ENCODE measurements around the gene CCDC142.

CCDC142 gene

DNA sequence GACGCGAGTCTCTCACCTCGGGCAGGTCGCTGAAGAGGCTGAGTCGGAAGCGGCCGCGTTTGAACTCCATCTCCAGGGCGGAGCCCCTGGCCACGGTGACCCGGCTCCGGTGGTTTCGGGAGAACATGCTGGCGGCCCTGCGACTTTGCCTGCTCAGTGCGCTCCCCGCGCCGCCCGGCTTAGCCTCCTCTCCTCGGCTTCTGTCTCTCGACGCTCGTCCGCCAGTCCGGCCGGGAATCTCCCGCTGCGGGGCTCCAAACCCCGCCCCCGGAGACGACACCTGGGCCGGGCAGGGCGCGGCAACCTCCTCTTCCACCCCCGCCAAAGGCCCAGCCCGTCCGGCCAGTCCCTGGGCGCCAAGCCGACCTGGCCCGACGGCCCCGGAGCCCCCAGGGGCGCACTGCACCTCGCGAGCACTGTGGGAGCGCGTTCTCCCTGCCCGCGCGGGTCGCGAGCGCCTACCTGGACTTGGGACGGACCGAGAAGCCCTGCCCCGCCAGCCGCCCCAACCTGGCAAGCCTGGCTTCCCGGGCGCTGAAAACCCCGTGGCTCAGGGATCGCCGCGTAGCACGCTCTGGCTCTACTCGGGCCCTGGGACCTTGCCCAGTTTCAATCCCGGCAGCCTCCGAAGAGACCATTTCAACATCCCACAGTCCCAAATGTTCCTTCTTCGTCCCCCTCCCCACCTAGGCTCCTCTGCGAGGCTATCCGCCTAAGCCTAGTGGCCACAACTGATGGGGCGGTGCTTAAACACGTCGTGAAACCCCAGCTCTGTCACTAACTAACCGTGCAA, 40.9 kb downstream of the CCDC142 start, which contains the start of gene RTKN:
RTKN (minus strand) TSS at position 248 of the 793 bp plus-strand sequence; CDS start at position 127, 121 bp downstream.
- DNase-seq (ENCODE audit: low spot score) = peak; percentile 72

DNA sequence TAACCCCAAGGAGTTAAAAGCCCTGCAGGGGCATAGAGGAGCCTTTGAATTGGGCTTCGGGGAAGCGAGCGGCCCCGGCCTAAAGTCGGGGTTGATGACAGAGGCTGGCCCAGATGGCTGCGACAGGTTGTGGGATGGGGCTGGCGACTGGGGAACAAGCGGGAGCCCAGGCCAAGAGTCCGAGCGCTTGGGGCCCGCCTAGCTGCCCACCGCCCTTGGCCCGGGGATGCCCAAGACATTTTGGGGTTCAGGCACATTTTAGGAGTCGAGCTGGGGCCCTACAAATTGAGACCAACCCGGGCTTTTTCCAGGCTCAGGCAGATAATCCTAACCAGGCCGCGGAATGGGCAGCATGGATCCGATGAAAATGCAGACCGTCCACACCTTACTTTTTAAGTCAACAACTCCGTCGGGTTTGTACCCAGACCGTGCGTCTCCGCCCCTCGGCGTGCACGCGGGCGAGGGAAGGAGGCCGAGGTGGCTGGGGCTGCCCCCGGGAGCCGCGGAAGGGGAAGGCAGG, 41.6 kb downstream of the CCDC142 start:
- no peak for DNase-seq (ENCODE audit: low spot score)

DNA sequence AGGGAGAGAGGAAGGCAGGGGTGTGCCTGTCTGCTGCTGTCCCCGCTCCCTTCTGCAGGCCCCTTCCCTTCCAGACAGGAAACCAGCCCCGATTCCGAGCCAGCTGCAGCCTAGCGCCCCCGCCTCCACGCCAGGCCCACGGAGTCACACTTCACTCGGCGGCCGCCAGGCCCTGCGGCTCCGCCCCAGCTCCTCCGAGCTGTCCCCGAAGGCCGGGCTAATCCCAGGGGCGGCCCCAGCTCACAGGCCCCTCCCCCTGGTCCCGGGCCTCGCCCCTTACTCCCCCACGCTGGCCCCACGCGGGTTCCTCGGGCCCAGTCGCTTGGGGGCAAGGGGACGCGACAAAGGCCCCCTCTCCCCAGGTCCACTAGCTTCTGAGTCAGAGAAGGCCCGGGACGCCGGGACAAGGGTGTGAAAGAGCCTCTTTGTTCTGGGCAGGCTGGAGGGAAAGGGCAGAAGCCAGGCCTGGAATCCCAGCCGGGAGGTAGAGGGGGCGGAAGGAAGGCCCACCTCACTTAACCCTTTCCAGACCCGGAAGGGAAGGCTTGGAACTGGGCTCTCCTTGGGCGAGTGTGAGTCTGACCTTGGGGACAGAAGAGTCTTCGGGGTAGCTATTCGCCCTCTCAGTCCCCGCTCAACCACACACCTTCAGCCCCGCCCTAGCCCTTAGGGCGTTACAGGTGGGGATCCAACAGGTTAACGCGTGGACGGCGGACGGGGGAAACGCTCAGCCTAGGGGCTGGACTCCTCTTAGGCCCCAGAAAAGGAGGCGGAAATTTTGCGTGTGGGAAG, 42.2 kb downstream of the CCDC142 start:
- DNase-seq (ENCODE audit: low spot score) = peak; percentile 94

DNA sequence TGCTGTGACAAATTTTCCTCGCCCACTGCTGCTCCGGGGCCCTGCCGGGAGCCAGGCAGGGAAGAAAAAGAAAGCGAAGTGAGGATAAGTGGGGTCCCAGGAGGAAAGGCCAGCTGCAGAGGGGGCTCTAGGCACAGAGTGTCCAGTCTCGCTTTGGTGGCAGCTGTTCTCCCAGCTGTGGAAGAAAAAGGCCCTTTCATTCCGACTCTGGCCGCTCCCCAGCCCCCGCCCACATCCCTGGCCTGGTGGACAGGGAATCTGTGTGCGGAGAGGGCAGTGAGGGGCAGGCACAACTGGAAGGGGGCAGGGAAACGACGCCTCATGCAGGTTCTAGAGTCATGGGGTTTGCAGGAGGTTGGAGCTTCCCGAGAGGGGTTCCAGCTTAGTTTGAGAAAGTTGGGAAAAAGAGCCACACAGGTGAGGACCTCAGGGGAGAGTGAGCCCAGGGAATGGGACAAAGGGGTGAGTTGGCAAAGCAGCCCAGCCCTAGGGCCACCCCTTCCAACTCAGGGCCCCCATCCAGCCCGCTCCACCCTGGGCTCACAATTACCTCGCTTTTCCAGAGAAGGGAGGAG, 42.9 kb downstream of the CCDC142 start:
- no peak for DNase-seq (ENCODE audit: low spot score)

DNA sequence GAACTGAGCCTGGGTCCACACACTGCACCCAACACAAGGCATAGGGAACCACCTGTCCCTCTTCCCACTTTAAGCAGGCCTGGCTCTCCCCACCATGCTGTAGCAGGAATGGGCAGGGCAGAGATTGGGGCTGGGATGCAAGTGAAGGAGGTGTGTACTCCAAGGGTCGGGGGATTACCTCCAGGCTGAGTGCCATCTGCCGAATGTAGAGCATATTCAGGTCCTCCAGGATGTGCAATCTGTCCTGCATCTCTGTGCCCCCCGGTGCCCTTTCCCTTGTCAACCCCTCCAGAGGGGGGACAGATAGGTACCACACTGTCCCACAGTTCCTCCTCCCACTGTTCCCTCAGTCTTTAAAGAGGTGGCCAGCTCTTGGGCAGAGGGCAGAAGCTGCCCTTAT, 43.4 kb downstream of the CCDC142 start:
- DNase-seq (ENCODE audit: low spot score) = no peak

DNA sequence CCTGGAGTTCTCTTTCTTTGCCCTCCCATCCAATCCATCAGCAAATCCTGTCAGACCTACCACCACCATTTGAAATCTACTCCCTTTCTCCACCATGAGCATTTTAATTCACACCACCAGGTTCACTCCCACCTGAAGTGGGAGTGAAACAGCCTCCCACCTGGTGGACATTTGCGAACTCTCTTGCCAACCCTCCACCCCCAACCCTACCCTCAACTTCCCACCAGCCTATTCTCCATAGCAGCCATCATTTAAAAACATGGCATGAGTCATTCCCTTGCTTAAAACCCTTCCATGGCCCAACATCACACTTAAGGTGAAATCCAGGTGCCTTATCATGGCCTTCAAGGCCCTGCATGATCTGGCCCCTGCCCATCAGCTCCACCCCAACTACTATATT, 44.5 kb downstream of the CCDC142 start:
- DNase-seq (ENCODE audit: low spot score) = no peak

DNA sequence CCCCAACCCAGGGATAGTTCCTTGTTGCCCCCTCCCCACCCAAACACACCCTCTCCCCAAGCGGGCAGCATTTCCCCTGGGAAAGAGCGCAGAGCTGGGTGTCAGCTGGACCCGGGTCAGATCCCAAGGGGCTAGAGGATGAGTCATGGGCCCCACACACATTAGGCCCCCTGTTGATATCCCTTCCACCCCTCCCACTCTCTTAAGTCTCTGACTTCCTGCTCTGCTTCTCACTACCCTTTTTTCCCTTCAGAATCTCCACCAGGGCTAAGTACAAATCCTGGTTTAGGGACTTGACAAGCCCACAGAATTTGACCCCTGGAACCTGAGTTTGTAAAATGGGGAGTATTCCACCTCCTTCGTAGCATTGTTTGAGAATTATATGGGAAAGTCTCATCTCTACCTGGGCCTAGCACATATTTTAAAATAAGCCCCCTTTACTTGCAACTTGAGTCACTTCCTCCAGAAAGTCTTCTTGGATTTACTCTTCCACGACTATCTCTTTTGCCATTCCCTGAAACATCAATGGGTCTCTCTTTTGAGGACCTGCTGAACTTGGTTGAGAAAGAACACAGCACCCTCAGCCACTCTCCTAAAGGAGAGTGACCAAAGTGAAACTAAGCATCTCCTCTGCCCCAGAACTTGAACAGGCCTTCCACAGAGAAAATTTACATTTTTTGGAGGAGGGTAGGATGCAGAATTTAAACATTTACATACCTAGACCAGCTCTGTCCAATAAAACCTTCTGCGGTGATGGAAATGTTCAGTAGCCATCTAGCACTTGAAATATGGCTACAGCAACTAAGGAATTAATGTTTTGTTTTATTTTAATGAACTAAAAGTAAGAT, 45.7 kb downstream of the CCDC142 start:
- DNase-seq (ENCODE audit: low spot score) = no peak

DNA sequence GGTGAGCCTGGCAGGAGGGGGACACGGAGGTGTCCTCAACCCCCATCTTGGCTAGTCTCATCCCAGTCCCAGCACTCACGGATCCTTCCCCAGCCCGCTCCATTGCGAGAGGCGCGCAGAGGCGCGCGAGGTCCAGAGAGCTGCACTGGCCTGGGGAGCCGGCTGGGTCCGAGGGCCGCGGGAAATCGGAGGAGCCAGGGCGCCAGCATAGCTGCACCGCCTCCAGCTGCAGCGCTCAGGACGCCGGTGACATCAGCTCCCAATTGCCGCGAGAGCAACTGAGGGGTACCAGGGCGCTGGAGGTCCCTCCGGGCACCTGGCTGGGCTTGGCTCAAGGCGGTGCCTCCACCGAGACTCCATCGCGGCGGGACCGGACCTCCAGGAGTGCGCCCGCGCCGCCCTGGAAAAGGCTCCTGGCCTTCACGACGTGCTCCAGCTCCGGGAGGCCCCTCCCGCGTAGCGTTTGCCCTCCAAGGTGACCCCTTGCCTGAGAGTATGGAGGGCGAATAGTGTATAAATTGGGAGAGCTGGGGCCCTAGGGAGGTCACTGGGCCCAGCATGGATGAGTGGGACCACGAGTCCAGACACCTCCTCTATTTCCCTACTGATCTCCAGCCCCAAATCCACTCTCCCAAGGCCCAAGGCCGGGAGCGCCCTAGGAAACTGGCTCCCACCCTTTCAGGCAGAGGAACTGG, 46.5 kb downstream of the CCDC142 start:
- DNase-seq (ENCODE audit: low spot score) = no peak

DNA sequence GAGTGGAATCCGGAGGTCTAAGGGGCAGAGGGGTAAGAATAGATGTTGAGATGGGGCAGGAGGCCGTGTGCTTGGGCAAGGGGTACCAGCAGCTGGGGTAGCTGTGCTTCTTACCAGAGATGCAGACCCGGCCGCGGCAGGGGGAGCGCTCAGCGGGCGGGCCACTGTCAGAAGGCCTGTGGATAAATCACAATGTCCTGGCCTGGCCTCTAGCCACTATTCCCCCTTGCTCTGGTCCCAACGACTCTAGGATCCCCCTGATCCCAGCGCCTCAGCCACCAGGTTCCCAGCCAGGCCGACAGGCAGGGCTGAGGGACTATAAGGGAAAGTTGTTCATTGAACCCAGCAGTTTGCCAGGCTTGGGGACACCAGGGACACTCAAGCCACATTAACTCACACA, 52.3 kb downstream of the CCDC142 start:
- DNase-seq (ENCODE audit: low spot score) = no peak

DNA sequence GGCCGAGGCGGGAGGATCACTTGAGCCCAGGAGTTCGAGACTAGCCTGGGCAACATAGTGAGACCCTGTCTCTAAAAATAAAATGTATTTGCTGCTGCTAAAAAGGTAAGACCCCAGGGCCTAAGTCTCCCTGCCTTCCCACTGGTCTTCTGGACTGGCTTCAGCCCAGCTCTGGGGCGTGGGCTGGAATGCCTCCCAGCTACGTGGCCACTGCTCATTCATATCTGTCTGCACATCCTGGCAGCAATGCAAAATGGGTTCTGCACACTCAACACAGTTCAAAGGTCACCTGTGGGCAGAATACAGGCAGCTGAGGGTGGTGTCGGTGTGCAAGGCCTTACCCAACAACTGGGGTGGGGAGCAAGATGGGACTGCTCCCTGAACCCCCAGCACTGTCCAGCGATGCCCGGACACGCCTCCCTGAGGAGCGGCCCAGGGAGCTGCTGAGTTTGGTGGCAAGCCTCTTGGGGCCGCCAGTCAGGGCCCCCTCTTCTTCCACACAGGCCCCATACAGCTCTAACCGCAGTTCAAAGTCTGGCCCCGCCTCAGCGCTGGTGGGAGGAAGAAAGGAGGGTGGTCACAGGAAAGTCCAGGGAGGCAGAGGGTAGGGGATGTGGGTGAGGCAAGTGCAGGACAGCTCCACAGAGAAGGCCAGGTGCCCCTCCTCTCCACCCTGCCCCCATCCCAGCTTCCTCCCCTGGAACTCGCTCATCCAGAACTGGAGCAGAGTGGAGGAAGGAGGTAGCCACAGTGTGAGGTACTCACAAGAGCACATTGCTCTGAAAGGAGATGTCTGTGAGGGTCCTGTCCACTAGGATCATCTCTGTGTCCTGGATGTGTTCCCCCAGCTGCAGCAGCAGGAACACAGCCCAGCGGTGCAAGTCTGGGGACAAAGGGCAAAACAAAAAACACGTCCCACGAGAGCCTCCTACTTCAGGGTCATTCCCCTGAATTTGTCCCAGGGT, 53.0 kb downstream of the CCDC142 start:
- DNase-seq (ENCODE audit: low spot score) = no peak

DNA sequence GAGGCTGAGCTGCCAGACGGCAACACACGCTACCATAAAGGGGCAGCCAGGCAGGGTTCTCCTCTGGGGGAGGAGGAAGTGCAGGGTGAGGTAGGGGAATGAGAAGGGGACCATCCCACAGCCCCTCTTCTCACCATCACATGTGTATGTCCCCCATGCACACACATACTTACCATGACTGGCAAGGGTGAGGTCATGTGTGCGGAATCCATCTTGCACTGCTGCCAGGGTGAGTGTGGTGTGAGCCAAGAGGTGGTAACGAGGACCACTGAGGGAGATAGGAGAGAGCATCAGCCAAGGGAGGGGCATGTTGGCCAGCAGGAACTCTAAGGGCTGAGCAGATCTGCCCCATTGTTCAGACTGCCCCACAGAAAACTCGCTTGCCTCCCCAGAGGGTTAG, 54.1 kb downstream of the CCDC142 start:
- no peak for DNase-seq (ENCODE audit: low spot score)

DNA sequence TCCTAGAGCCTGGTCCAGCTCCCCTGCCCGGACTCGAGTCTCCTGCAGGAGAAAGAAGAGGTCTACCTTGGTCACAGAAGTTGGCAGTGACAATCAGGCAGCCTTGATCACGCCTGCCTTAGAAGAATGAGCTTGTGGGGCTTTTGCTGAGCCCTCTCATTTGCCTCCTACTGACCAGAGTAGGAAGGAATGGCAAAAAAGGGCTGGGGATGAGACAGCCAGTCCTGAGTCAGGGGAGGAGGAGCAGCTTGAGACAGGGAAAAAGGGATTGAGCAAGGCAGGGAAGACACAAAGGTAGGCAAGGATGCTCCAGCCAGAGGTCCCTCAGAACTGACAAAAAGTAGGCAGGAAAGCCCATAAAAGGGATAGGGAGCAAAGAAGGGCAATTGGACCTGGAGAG, 55.2 kb downstream of the CCDC142 start:
- no peak for DNase-seq (ENCODE audit: low spot score)

DNA sequence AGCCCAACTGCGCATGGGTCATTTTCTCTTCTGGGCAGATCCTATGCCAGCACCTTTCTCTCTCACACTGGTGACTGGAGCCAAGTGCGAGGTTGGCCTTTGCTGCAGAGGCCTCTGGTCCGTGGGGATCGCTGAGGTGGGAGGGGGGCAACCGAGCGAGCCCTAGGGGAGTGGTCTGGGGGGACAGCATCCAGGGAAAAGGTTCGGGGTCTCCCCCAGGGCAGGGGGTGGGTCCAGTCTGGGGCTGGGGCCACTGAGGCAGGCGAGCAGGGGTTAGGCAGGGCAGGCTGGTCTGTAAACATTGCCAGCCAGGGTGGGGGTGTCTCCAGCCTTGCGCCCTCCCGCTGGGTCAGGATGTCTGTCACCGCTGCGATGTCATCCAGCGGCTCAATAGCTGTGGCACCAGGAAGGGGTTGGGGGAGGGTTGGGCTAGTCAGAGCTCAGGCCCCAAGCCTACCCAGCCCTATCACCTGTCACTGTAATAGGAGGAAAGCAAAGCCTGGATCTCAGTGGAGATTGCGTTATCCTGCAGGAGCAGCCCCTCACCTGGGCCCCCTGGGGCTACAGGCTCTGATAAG, 56.5 kb downstream of the CCDC142 start:
- DNase-seq (ENCODE audit: low spot score) = no peak

DNA sequence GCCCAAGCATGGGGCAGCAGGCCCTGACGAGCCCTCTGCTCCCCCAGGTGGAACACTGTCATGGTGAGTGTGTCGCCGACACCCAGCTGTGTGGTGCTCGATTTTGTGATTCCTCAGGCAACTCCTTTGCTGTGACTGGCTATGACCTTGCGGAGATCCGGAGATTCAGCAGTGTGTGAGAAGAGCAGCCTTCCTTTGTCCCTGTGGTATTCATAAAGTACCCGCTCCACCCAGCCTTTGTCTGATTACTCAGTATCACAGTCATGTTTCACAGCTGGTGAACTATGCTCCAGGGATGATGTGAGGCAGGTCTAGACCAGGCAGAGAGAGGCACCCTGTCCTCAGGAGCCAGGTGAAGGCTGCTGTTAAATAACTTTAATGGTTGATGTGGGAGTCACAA, 57.3 kb downstream of the CCDC142 start:
- DNase-seq (ENCODE audit: low spot score) = no peak

DNA sequence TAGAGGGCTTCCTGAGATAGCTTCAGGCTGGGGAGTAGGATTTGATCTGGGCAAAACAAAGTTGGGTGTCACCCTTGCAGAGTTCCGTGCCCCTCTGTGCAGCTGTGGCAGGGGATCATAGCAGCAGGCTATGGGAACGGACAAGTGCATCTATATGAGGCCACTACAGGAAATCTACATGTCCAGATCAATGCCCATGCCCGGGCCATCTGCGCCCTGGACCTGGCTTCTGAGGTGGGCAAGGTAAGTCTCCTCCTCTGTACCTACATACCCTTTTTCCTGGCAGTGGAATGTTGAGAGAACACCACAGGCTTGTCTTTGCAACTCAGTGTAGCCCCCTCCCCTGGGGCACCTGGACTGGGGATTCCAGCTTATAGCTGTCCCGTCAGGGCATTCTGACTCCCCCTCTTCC, 57.8 kb downstream of the CCDC142 start:
- DNase-seq (ENCODE audit: low spot score) = no peak

DNA sequence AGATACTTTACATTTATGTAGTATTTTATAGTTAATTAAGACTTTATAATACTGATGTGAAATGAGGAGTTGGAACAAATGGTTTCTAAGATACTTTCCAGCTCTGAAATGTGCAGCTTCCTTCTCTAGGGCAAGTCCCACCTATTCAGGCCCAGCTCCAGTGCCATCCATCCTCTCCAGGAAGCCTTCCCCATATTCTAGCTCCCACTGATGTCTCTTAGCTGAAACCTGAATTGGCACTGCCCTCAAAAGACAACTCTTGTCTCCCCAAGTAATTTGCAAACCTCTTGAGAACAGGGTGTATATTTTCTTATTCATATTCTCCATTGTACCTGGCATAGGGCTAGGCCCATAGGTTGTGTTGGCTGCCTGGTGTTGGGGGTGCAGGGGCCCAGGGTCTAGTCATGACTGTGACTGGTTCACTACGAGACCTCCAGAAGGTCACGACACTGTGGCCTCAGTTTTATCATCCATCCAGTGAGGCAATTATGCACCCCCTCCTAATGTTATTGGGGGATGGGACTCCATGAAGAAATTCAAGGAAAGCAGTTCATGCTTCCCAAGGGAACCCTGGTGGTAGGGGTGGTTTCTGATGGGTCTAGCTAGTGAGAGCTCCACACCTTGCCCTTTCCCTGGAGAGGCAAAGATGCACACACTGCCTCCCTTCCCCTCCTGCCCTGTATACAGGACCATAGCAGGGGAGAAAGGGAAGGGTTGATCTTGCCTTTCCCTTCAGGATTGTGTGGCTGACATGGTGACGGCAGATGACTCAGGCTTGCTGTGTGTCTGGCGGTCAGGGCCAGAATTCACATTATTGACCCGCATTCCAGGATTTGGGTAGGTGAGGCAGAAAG, 58.4 kb downstream of the CCDC142 start:
- no peak for DNase-seq (ENCODE audit: low spot score)

Measured in HuH-7.5 (cell line).